Left lung (tissue), 10 donors: Measurements from ENCODE around the gene FAM169A. TPM values are rescaled to one million over a fixed set of nuclear protein-coding genes. Genes with fewer than 3 reads are reported as not detected.
"Not testable (repeated sequence)": the region's sequence is repeated elsewhere in the genome, so short reads cannot be mapped to it uniquely, and the experiment has no call there.

ENCODE experiments used
- ATAC-seq: fragments of 200-7000 bp; cut with Tn5 transposase; one replicate; pipeline ENCODE4 v1.9.1; 2020; ENCODE audit warnings: moderate library complexity
- DNase-seq, 4 donors: peaks; one replicate each; pipeline ENCODE4 v3.0.0-alpha.2; 2013 to 2020
- H3K27ac ChIP-seq, 2 donors: fragments of 200-600 bp; sonication (generic) in 1 of 2; one replicate each; pipeline versions ENCODE4 v1.5.0 to v1.8.0; 2020 to 2021
- H3K27me3 ChIP-seq, 2 donors: fragments of 200-600 bp; sonication (generic) in 1 of 2; one replicate each; pipeline versions ENCODE4 v1.5.0 to v1.8.0; 2020 to 2021
- H3K36me3 ChIP-seq, 2 donors: fragments of 200-600 bp; sonication (generic) in 1 of 2; one replicate each; pipeline versions ENCODE4 v1.5.0 to v1.8.0; 2020 to 2021
- H3K4me1 ChIP-seq, 2 donors: fragments of 200-600 bp; one replicate each; pipeline ENCODE4 v1.8.0; 2021
- H3K4me3 ChIP-seq, 2 donors: fragments of 200-600 bp; sonication (generic) in 1 of 2; one replicate each; pipeline versions ENCODE4 v1.5.0 to v1.8.0; 2020 to 2021; ENCODE audit warnings: mild to moderate bottlenecking in 1 of 2
- H3K9me3 ChIP-seq, 2 donors: fragments of 200-600 bp; sonication (generic) in 1 of 2; one replicate each; pipeline versions ENCODE4 v1.5.0 to v1.8.0; 2020 to 2021
- CTCF ChIP-seq, 2 donors: fragments of 200-600 bp; sonication (generic) in 1 of 2; IDR thresholded peaks; one replicate each; pipeline versions ENCODE4 v1.5.0 to v1.8.0; 2021; ENCODE audit warnings: antibody characterized with exemption in 2 of 2
- intact Hi-C, 2 donors: fragments of 100-400 bp; cut with DNase I; formaldehyde crosslinking; loops; one replicate each; pipeline versions ENCODE4 v1.11.2 to v1.14.2; 2022
- polyA plus RNA-seq, 6 donors: library from polyadenylated mRNA; unstranded; fragments of 120-200 nt; gene quantifications; one replicate each; pipeline ENCODE4 v1.2.1, GENCODE V29; 2013; ENCODE audit not compliant: insufficient read length in 6 of 6
- total RNA-seq, 2 donors: library from RNA; stranded (reverse); fragmentation: NEBNext Ultra II Directional; extraction: Animal tissue kit (Norgen Biotek cat#: 25700); gene quantifications; one replicate each; pipeline ENCODE4 v1.2.1, GENCODE V29; 2021
- donor health status: DM: no; HTN: yes; CAD: no.
- donor health status: DM: no; HTN: no; CAD: no.

Gene FAM169A
- total and polyA plus RNA-seq, 8 donors = 0.81 to 6.3 (median 5.5) TPM

GRCh38 chr5:74798977-74799911 lies 66.9 kb downstream of the FAM169A start:
- Histone ChIP-seq H3K27ac (no peak overlapping the region), H3K36me3 (no peaks in the 10 kb centered on the region), H3K4me1 (no peaks in the 10 kb centered on the region), H3K4me3 (no peak overlapping the region), H3K9me3 (no peaks in the 10 kb centered on the region), H3K27me3 (peaks cover 0 to 3% of the 10 kb centered on the region in 2 donors)
- ATAC-seq (no peak), DNase-seq (no peak)
- TF ChIP-seq CTCF (IDR thresholded peaks at IDR 0.05) = no peak
- intact Hi-C loops = no loop called here

- intact Hi-C loops, H3K9me3 ChIP-seq, H3K4me1 ChIP-seq, H3K27me3 ChIP-seq, ATAC-seq, H3K27ac ChIP-seq, H3K4me3 ChIP-seq, DNase-seq, H3K36me3 ChIP-seq: not testable (repeated sequence)
Measured at GRCh38 chr5:74791669-74792068, 74.5 kb downstream of the FAM169A start.

- DNase-seq = no peak
- no peak for ATAC-seq
- no peaks in the 10 kb centered on the region for H3K9me3 ChIP-seq
- intact Hi-C loops = no loop called here
- H3K4me3 ChIP-seq = no peak overlapping the region
- no peak overlapping the region for H3K27ac ChIP-seq
- no peaks in the 10 kb centered on the region for H3K27me3 ChIP-seq
- H3K4me1 ChIP-seq = no peaks in the 10 kb centered on the region
- no peak for TF ChIP-seq CTCF (IDR thresholded peaks at IDR 0.05)
- H3K36me3 ChIP-seq = no peaks in the 10 kb centered on the region
Measured at GRCh38 chr5:74787424-74787823, 78.8 kb downstream of the FAM169A start.

- no peaks in the 10 kb centered on the region for H3K4me1 ChIP-seq
- no peak for DNase-seq
- intact Hi-C loops = no loop called here
Measured at GRCh38 chr5:74786851-74787250, 79.3 kb downstream of the FAM169A start.

GRCh38 chr5:74778609-74779008 lies 87.6 kb downstream of the FAM169A start:
- Histone ChIP-seq H3K27ac (no peak overlapping the region), H3K9me3 (no peaks in the 10 kb centered on the region), H3K4me1 (no peaks in the 10 kb centered on the region), H3K4me3 (no peak overlapping the region), H3K36me3 (peaks cover 0 to 50% of the 10 kb centered on the region in 2 donors), H3K27me3 (no peaks in the 10 kb centered on the region)
- no peak for DNase-seq
- no peak for TF ChIP-seq CTCF (IDR thresholded peaks at IDR 0.05)
- ATAC-seq = no peak
- intact Hi-C loops = no loop called here

More at GRCh38 chr5:74786851-74787250, 79.3 kb downstream of the FAM169A start:
- Histone ChIP-seq H3K4me3 (no peak overlapping the region), H3K9me3 (no peaks in the 10 kb centered on the region), H3K36me3 (no peaks in the 10 kb centered on the region), H3K27me3 (no peaks in the 10 kb centered on the region), H3K27ac (no peak overlapping the region)
- ATAC-seq = no peak
- TF ChIP-seq CTCF (IDR thresholded peaks at IDR 0.05) = no peak
